OCI-LY7 (cell line): ENCODE measurements around the gene PPP2R1A.

Experiments used
- CTCF ChIP-seq: fragments of 200-600 bp; sonication (generic); conservative IDR thresholded peaks from 2 replicates; pipeline ENCODE4 v1.5.1; 2014; ENCODE audit warnings: mild to moderate bottlenecking, antibody characterized with exemption, low read length, moderate library complexity, mixed read lengths
- EZH2phosphoT487 ChIP-seq: fragments of 200-600 bp; sonication (generic); IDR thresholded peaks from 2 replicates; pipeline ENCODE4 v1.6.1; 2018; ENCODE audit warnings: low read depth, borderline replicate concordance, mild to moderate bottlenecking, mixed run types, antibody characterized with exemption, low read length, moderate library complexity, mixed read lengths

GRCh38 chr19:52200044-52200443 lies 10.2 kb downstream of the PPP2R1A start:
- TF ChIP-seq CTCF: no peak
- TF ChIP-seq EZH2phosphoT487: no peak
